NCI-H1105 treated with DMSO at 0.1 percent for 48 hours (cell line): ENCODE measurements around the gene PLD4.
"Not testable (repeated sequence)": the region's sequence is repeated elsewhere in the genome, so short reads cannot be mapped to it uniquely, and the experiment has no call there.

Experiments used
- DNase-seq: peaks from one replicate; lab custom pipeline; 2025; lab: John Stamatoyannopoulos, UW

The PLD4 gene

GRCh38 chr14:104941508-104942365 is 17.1 kb downstream of the PLD4 start:
- no peak for DNase-seq

- DNase-seq: no peak
Measured at GRCh38 chr14:104942586-104942985, 17.9 kb downstream of the PLD4 start.

- not testable (repeated sequence) for DNase-seq
Measured at GRCh38 chr14:104943216-104944015, 18.7 kb downstream of the PLD4 start.

GRCh38 chr14:104944016-104944308 is 19.3 kb downstream of the PLD4 start:
- not testable (repeated sequence) for DNase-seq

GRCh38 chr14:104944436-104945205 is 19.9 kb downstream of the PLD4 start:
- not testable (repeated sequence) for DNase-seq

GRCh38 chr14:104945266-104945665 is 20.6 kb downstream of the PLD4 start:
- DNase-seq: not testable (repeated sequence)

- not testable (repeated sequence) for DNase-seq
Measured at GRCh38 chr14:104945986-104946965, 21.6 kb downstream of the PLD4 start.

- not testable (repeated sequence) for DNase-seq
Measured at GRCh38 chr14:104947201-104947600, 22.5 kb downstream of the PLD4 start.

- DNase-seq: not testable (repeated sequence)
Measured at GRCh38 chr14:104947881-104948735, 23.4 kb downstream of the PLD4 start.

- DNase-seq: no peak
Measured at GRCh38 chr14:104948736-104949031, 24.0 kb downstream of the PLD4 start.

- not testable (repeated sequence) for DNase-seq
Measured at GRCh38 chr14:104949406-104949955, 24.8 kb downstream of the PLD4 start.

- no peak for DNase-seq
Measured at GRCh38 chr14:104950021-104950420, 25.3 kb downstream of the PLD4 start.

GRCh38 chr14:104950701-104951100 is 26.0 kb downstream of the PLD4 start:
- not testable (repeated sequence) for DNase-seq

- not testable (repeated sequence) for DNase-seq
Measured at GRCh38 chr14:104951863-104952657, 27.4 kb downstream of the PLD4 start.

GRCh38 chr14:104953097-104953496 is 28.4 kb downstream of the PLD4 start:
- no peak for DNase-seq

GRCh38 chr14:104953896-104954656 is 29.4 kb downstream of the PLD4 start:
- DNase-seq: no peak

GRCh38 chr14:104954746-104955395 is 30.2 kb downstream of the PLD4 start:
- DNase-seq: no peak

GRCh38 chr14:104955396-104955770 is 30.7 kb downstream of the PLD4 start:
- DNase-seq: no peak
